Memory B cell (primary cell): ENCODE results near the gene CASP6.

ENCODE experiments used
- ATAC-seq: fragments of 150-1000 bp; cut with Tn5 transposase; 2 replicates; pipeline ENCODE4 v1.10.0; 2021; ENCODE audit warnings: low read depth, mild to moderate bottlenecking, moderate library complexity
- DNase-seq, 2 donors: peaks; one replicate each; pipeline ENCODE4 v3.0.0; 2022; ENCODE audit warnings: low spot score in 2 of 2
- H3K27ac Mint-ChIP-seq: one replicate; pipeline ENCODE4 v1.8.0; 2022; ENCODE audit warnings: mild to moderate bottlenecking, moderate library complexity, mixed read lengths
- H3K27me3 Mint-ChIP-seq: one replicate; pipeline ENCODE4 v1.8.0; 2022; ENCODE audit warnings: mixed read lengths
- H3K36me3 Mint-ChIP-seq: one replicate; pipeline ENCODE4 v1.8.0; 2022; ENCODE audit warnings: mild to moderate bottlenecking, mixed read lengths
- H3K4me1 Mint-ChIP-seq: one replicate; pipeline ENCODE4 v1.8.0; 2022; ENCODE audit warnings: mixed read lengths
- H3K4me3 Mint-ChIP-seq: one replicate; pipeline ENCODE4 v1.8.0; 2022; ENCODE audit warnings: mild to moderate bottlenecking, moderate library complexity, mixed read lengths
- H3K9me3 Mint-ChIP-seq: one replicate; pipeline ENCODE4 v1.8.0; 2022; ENCODE audit warnings: mixed read lengths

Gene CASP6

GRCh38 chr4:109702950-109703663 is at the start of gene CASP6:
Gene CASP6, minus strand, starts transcription at chr4:109703445. Its CDS starts 50 bp downstream, at chr4:109703395.
- DNase-seq, result peak; percentile 56 to 63
- H3K9me3 Mint-ChIP-seq, result no peaks in the 10 kb centered on the region

DNA sequence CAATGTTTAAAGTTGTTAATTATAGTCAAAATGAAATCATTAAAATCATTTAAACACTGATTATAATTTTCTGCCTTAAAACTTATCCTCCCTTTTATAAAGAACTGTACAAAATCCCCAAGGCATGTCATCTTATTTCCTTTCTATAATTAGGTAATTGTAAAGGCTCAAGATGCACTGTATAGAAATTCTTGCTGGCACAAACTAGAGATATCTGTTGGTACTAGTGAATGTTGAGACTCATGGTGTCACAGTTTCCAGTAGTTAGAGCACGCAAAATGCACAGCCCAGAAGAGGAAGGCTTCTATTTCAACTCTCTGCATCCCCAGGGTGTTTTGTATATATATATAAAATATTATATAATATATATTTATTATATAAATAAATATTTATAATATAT is 49.3 kb upstream of the CASP6 start:
- H3K4me1 Mint-ChIP-seq, result no peaks in the 10 kb centered on the region
- DNase-seq (no peak), ATAC-seq (no peak)
- no peak overlapping the region for H3K27ac Mint-ChIP-seq
- H3K36me3 Mint-ChIP-seq, result no peaks in the 10 kb centered on the region
- H3K4me3 Mint-ChIP-seq, result no peak overlapping the region
- no peaks in the 10 kb centered on the region for H3K9me3 Mint-ChIP-seq
- H3K27me3 Mint-ChIP-seq, result peaks cover 11% of the 10 kb centered on the region

More at GRCh38 chr4:109702950-109703663, at the start of gene CASP6:
- ATAC-seq, result peak; percentile 87
- Mint-ChIP-seq H3K4me1 (peaks cover 14% of the 10 kb centered on the region), H3K36me3 (no peaks in the 10 kb centered on the region), H3K27me3 (no peaks in the 10 kb centered on the region), H3K27ac (peak within 1 kb of the TSS; percentile 71), H3K4me3 (peak within 1 kb of the TSS; percentile 90)

DNA sequence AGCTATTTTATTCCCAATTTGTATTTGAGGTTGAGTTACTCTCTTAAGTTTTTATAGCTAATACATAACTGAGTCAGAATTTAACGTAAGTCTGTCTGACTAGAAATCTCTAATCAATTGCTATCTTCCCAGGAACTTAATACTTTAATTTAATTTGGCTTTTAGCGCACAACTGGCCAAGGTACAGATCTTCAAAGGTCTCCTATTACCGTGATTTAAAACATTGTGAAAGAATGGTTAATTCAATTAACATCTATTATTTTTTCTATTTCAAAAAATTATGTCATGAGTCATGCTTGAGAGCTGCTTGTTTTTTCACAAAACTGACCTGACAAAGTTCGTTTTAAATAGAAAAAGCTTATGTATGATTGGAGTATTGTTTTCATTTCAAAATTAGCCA is 48.6 kb upstream of the CASP6 start:
- ATAC-seq, result no peak
- H3K27me3 Mint-ChIP-seq, result peaks cover 14% of the 10 kb centered on the region
- no peak overlapping the region for H3K27ac Mint-ChIP-seq
- no peak for DNase-seq
- H3K4me3 Mint-ChIP-seq, result no peak overlapping the region
- H3K36me3 Mint-ChIP-seq, result no peaks in the 10 kb centered on the region
- H3K4me1 Mint-ChIP-seq, result no peaks in the 10 kb centered on the region
- H3K9me3 Mint-ChIP-seq, result no peaks in the 10 kb centered on the region

DNA sequence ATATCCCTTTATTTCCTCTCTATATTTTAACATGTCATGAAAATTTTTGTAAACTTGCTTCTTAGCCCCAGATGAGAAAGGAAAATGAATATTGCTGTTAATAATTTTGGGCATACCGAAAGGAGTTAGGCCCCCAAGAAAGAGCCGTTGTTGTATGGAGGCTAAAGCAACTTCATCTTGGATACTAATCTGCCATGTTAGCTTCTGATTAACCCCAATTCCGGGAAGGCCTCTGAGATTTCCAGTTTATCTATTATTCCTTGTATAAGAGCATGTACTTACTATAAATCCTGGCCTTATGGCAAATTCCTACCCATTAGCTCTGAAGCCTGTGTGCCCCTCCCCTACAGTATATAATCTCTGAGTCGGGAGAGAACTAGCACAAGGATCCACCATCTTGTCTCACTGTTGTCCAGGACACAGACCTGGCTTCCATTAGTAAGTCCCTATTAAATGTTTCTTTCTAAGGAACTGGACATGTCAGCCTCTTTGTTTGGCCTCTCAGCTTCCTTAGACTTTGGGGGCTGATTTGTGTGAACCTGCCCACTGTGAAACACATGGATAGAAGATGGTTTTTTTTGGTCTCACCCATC is 47.5 kb upstream of the CASP6 start:
- H3K4me3 Mint-ChIP-seq, result no peak overlapping the region
- DNase-seq (no peak), ATAC-seq (no peak)
- no peaks in the 10 kb centered on the region for H3K36me3 Mint-ChIP-seq
- H3K27ac Mint-ChIP-seq, result no peak overlapping the region
- no peaks in the 10 kb centered on the region for H3K4me1 Mint-ChIP-seq
- H3K27me3 Mint-ChIP-seq, result peaks cover 6% of the 10 kb centered on the region
- no peaks in the 10 kb centered on the region for H3K9me3 Mint-ChIP-seq

GRCh38 chr4:109749388-109750082 is 46.3 kb upstream of the CASP6 start:
- ATAC-seq (no peak), DNase-seq (no peak)
- peaks cover 4% of the 10 kb centered on the region for H3K27me3 Mint-ChIP-seq
- no peaks in the 10 kb centered on the region for H3K9me3 Mint-ChIP-seq
- H3K4me3 Mint-ChIP-seq, result no peak overlapping the region
- no peak overlapping the region for H3K27ac Mint-ChIP-seq
- no peaks in the 10 kb centered on the region for H3K36me3 Mint-ChIP-seq
- H3K4me1 Mint-ChIP-seq, result no peaks in the 10 kb centered on the region

- Mint-ChIP-seq H3K27ac (no peak overlapping the region), H3K4me3 (no peak overlapping the region), H3K9me3 (no peaks in the 10 kb centered on the region), H3K27me3 (peaks cover 3% of the 10 kb centered on the region), H3K36me3 (no peaks in the 10 kb centered on the region), H3K4me1 (no peaks in the 10 kb centered on the region)
- ATAC-seq (no peak), DNase-seq (no peak)
Observed at GRCh38 chr4:109748114-109748513, 44.9 kb upstream of the CASP6 start.

DNA sequence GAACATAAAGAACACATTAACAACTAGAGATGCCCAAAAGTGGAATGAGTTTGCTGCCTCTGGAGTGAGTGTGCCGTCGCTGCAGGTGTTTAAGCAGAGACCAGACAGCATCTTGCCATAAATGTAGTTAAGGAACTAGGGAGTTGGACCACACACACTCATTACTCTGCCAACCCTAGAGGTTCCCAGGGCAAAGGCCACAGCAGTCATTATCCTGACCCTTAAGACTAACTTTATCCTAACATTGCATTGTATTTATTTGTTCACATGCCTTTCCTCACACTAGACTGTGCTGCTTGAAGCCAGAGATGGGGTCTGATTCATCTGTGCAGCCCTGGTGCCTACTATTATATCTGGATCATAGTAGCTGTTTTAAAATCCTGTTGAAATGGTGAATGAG is 43.5 kb upstream of the CASP6 start:
- no peaks in the 10 kb centered on the region for H3K9me3 Mint-ChIP-seq
- no peaks in the 10 kb centered on the region for H3K36me3 Mint-ChIP-seq
- H3K27me3 Mint-ChIP-seq, result peaks cover 3% of the 10 kb centered on the region
- no peaks in the 10 kb centered on the region for H3K4me1 Mint-ChIP-seq
- ATAC-seq (no peak), DNase-seq (no peak)
- H3K27ac Mint-ChIP-seq, result no peak overlapping the region
- H3K4me3 Mint-ChIP-seq, result no peak overlapping the region

DNA sequence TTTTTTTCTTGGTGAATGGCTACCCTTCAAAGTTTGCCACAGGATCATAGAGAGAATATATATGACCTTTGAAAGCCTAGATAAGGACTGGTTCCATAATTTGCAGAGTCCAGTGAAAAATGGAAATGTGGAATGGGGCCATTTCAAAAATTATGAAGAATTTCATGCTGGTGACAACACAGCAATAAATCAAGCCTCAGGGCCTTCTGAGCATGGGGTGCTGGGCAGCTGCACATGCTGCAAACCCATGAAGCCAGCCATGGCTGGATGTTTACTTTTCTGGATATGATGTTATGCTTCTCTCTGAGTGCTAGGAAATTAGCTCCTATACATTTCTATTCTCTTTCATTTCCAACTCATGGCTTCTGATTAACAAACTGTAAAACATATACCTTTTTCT is 42.6 kb upstream of the CASP6 start:
- Mint-ChIP-seq H3K4me3 (no peak overlapping the region), H3K4me1 (no peaks in the 10 kb centered on the region), H3K27ac (no peak overlapping the region), H3K27me3 (peaks cover 3% of the 10 kb centered on the region), H3K36me3 (no peaks in the 10 kb centered on the region), H3K9me3 (no peaks in the 10 kb centered on the region)
- DNase-seq, result no peak
- no peak for ATAC-seq

DNA sequence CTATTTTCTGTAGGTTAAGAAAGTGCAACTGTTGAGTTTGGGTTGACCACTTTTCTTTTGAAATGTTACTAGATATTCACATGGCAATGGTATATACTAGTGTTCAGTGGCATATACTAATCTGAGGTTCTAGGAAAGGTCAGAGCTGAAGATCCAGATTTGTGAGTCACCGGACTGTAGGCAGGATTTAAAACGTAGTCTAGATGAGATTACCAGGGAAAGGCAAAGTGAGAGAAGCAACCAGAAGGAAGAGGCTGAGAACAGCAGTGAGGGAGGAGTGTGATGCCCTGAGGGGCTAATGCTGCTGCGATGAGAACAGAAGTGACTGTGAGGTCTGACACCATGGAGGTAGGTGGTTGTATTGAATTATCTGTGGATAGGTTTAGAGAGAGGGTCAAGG is 36.3 kb upstream of the CASP6 start:
- no peaks in the 10 kb centered on the region for H3K4me1 Mint-ChIP-seq
- no peak for ATAC-seq

DNA sequence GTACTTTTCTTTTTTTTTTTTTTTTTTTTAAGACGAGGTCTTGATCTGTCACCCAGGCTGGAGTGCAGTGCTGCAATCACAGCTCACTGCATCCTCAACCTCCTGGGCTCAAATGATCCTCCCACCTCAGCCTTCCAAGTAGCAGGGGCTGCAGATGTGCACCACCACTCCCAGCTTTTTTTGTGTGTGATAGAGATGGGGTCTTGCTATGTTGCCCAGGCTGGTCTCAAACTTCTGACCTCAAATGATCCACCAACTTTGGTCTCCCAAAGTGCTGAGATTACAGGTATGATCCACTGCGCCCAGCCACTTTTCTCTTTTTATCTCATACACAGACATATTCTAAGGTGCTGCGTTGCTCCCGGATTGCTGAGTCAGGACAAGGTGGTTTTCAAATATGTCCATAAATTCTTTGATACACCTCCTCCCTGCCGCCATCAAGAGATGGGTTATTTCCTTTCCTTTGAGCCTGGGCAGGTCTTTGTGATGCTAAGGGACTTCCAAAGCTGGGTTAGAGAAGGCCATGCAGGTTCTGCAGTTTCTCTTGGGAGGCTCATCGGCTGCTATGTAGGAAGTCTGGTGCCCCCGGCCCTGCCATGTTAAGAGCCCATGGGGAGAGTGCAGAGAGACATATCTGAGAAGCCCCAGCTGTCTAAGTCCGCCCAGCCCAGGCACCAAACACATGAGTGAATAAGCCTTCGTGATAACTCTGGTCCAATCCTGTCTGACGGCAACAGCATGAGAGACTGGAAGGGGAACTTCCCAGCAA is 35.0 kb upstream of the CASP6 start:
- no peaks in the 10 kb centered on the region for H3K9me3 Mint-ChIP-seq
- ATAC-seq (no peak), DNase-seq (no peak)
- no peak overlapping the region for H3K27ac Mint-ChIP-seq
- no peaks in the 10 kb centered on the region for H3K4me1 Mint-ChIP-seq
- H3K36me3 Mint-ChIP-seq, result no peaks in the 10 kb centered on the region
- peaks cover 8% of the 10 kb centered on the region for H3K27me3 Mint-ChIP-seq
- H3K4me3 Mint-ChIP-seq, result no peak overlapping the region

More for the DNA sequence above, 36.3 kb upstream of the CASP6 start:
- no peaks in the 10 kb centered on the region for H3K36me3 Mint-ChIP-seq
- H3K27me3 Mint-ChIP-seq, result peaks cover 8% of the 10 kb centered on the region
- no peak overlapping the region for H3K4me3 Mint-ChIP-seq
- H3K9me3 Mint-ChIP-seq, result no peaks in the 10 kb centered on the region
- DNase-seq, result no peak
- H3K27ac Mint-ChIP-seq, result no peak overlapping the region

- Mint-ChIP-seq H3K36me3 (no peaks in the 10 kb centered on the region), H3K27me3 (peaks cover 8% of the 10 kb centered on the region), H3K9me3 (no peaks in the 10 kb centered on the region), H3K27ac (no peak overlapping the region), H3K4me1 (no peaks in the 10 kb centered on the region), H3K4me3 (no peak overlapping the region)
- ATAC-seq, result no peak
- DNase-seq, result no peak
Observed at GRCh38 chr4:109735566-109736365, 32.5 kb upstream of the CASP6 start.

GRCh38 chr4:109733728-109734127 is 30.5 kb upstream of the CASP6 start:
- no peak for DNase-seq
- Mint-ChIP-seq H3K4me1 (peaks cover 5% of the 10 kb centered on the region), H3K36me3 (no peaks in the 10 kb centered on the region), H3K9me3 (no peaks in the 10 kb centered on the region), H3K27ac (no peak overlapping the region), H3K27me3 (peaks cover 4% of the 10 kb centered on the region), H3K4me3 (no peak overlapping the region)
- no peak for ATAC-seq
